NCI-H2107 (cell line): ENCODE data around the gene PACRG.

ENCODE experiments used
- DNase-seq: peaks from one replicate; lab custom pipeline; 2025; lab: John Stamatoyannopoulos, UW

The PACRG gene

DNA sequence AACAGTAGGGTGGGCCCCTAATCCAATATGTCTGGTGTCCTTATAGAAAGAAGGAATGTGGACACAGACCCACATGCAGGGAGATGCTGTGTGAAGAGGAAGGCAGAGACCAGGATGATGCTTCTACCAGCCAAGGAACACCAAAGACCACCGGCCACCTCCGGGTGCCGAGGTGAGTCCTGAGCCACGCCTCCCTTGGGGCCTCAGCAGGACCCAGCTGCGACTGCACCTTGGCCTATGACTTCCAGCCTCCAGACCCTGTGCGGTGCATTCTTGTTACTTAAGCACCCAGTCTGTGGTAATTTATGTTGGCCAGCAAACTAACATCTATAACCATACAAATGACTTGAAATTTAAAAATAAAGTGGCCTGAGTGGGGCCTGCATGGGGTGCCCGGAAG, 607.3 kb downstream of the PACRG start:
- no peak for DNase-seq

DNA sequence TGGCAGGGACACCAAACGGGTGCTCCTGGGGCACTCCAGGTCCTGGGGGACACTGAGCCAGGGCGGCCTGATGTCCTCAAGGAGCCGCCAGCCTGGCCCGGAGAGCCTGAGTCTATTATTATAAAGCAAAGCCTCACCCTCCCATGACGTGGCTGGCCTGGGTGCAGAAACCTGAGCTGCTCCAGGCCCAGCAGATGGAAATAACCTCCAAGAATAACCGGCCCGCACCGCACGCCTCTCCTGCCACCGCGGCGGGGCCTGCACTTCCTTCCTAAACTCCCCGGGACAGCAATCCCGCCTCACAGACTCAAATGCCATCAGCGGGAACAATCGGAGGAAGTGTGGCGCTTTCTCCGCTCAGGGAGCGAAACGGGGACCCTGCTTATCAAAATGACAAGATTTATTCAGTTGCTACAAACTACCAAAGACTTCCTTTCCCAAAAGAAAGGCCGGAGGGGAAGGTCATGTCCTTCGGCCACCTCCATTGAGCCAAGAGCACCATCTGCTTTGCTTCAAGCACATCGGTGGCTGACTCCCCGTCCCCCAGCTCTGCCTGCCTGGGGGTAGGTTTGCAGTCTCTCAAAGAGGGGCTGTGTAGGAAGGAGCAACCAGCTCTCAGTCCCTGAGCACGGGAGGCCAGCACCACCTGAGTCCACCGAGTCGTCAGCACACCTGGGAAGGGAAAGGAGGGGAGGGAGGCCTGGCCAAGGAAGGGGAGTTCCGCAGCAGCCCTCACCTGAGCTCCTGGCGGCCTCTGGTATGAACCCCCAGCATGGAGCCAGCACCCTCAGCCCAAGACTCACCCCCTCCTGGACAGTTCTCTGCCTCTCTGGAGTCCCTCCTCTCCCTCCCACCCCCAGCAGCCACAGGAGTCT, 608.1 kb downstream of the PACRG start:
- no peak for DNase-seq

DNA sequence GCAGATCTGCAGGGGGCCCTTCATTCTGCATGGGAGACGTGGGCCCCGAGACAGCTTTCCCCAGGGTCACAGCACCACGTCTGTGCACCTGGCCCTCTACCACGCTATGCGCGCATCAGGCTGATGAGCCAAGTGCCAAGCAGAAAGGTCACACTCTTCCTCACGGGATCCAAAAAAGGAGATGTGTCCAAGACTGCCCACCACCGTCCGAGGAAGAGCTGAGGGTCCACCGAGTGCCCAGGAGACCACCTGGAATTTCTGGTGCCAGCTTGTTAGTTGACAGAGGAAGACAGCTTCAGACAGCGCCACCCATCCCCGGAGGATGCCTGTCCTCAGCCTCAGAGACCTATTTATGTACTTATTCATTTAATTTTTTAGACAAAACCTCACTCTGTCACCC, 609.2 kb downstream of the PACRG start:
- DNase-seq: no peak

DNA sequence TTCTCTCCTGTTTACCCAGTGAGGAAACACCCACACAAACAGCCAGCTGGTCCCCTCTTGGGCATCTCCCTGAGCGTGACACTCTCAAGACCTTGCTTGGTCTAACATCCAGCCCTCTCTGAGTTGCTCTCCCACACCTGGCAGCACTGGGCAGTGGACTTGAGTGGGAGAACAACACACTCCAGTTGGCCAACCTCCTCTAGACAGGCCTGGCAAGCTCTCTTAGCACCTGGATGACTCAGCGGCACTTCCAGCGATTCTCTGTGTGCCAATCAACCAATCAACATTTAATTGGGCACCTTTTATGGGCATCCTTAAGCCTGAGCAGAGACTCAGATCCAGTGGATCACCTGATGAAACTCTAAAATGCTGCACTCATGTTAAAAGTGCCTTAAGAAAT, 610.2 kb downstream of the PACRG start:
- DNase-seq: no peak

DNA sequence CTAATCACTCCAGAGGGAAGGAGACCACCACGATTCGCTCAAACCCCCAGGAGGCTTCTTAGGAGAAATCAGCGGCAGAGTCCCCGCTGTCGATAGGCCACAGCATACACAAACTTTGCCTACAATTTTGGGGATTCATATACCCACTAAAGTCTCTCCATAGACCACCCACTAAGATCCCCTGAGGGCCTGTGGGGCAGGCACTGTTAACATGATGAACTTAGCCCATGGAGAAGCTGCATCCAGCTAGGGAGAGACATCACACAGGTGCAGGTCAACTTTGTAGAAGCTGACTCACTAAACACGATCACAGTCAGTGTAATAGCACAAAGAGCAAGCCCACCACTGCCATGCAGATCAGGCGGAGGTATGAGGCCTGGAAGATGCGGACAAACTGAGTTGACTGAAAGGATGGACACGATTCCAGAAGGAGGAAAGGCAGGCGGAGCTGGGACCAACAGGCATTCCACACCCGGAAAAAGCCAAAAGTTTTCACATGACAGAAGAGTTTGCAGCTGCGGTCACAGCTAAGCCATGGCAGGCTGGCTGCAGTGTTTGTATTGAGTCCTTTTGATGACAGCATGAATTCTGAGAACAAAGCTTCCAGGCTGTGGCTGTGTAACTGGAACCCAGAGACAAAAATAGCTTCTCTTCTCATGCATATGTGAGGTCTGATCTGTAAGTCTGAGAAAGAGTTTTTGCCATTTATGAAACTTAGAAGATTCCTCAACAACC, 611.1 kb downstream of the PACRG start:
- no peak for DNase-seq

DNA sequence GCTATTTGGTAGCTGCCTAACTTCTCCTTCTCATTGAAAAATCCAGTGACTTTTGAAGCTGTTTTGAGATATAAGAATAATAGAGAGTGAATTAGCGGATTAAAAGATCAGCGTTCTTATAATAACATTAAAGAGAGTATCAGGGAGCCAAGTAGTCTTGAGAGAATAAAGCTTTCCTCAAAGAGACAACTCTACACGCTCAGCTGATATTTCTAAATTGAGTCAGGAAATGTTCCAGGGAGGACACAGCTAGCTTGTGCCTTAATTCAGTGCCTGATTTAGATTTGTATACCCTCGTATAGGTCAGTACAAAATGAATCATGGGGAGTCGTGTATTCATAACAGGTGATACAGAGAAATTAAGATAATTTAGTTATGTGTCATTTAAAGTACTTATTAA, 611.7 kb downstream of the PACRG start:
- DNase-seq: no peak

DNA sequence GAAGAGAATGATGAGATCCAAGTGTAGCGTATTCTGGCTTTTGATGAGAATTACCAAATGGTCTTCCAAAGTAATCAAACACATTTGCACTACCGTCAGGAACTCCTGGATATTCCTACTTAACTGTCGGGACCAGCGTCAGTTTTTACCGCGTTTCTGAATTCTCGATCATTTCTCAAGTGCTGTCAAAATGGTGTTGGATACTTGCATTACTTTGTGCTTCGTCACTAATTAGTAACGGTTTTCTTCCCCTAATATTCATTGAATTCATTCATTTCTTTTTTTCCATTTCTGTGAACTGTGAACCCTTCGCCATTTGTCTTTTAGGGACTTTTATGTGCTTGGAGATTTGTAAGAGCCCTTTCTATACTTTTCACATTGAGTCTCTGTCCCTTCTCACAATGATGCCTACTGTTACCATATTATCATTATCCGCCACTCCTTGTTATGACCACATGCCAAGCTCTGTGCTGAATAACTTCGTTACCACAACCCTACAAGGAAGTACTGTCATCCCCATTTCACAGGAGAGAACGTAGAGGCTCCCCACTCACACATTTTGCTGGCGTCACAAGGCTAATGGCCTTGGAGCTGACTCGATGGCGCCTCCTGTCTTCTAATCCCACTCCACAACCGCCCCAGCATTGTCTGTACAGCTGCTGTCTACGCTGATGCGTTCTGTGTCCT, 612.6 kb downstream of the PACRG start:
- no peak for DNase-seq

DNA sequence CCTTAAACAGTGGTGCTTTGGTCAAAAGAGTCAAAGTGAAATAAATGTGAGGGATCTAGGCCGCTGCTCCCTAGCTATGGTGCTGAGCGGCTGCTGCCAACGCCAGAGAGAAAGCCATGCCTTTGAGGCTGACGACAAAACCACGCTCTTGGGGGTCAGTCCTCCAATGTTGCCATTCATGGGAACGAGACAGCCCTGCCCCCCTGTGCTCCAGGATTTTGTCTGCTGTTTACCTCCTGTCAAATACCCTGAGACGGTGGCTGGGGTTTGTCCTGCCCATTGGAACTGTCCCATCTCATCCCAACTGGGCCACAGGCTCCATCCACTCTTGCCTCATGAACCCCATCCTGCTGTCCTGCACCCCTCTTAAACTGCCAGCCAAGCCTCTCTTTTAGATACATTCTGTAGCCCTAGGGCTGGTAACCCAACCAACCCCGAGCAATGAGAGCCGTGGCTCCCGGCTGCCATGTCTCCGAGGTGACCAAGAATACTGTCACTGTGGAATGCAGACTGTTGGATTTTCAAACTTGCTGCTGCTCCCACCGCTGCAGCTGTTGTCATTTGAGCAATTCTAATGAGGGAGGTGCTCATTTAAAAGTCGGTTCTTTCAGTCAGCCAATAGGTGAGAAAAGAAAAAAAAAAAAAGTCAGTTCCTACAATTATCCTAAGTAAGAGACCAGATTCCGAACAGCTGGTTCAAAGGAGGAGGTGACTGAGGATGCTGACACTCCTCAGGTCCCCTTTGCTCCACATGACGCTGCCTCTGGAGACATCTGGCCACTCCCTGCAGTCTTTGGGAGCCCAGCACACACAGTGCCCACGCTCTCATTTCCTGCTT, 613.7 kb downstream of the PACRG start:
- DNase-seq: no peak

DNA sequence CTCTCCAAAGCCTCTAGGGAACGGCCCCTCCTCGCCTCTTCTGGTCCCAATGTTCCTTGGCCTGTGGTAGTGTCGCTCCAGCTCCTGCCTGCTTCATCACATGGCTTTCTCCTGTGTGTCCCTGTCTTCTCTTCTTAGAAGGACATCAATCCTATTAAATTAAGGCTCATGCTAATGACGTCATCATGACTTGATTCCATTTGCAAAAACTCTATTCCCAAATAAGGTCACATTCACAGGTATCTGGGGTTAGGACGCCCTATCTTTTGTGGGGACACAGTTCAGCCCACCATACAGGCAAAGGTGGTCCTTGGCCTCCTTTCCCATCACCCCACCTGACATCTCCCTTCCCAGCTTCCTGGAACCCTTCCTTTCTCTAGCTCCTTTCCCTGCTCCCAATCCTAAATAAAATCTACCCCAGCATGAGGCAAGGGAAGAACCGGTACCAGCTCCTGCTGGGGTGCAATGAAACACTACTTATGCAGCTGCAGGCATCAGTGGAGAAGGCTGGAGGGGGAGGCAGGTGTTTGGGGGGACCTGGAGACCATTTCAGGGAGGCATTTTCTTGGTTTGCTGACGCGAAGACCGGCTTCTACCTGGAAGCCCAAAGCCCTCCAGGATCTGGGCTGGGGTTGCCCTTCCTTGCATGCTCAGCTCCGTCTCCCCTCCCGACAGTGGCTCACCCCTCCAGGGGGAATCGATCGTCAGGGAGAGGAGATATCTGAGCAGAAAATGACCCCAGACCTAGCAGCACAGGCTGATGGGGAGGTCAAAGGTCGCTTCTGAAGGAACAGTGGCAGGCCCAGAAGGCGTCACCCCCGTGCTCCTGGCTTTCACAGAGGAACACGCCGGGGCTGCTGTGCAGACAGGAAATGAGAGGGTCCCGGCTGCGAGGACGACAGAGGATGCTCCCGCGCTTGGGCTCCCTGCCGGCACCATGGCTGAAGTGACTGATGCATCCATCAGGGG, 615.1 kb downstream of the PACRG start:
- no peak for DNase-seq

DNA sequence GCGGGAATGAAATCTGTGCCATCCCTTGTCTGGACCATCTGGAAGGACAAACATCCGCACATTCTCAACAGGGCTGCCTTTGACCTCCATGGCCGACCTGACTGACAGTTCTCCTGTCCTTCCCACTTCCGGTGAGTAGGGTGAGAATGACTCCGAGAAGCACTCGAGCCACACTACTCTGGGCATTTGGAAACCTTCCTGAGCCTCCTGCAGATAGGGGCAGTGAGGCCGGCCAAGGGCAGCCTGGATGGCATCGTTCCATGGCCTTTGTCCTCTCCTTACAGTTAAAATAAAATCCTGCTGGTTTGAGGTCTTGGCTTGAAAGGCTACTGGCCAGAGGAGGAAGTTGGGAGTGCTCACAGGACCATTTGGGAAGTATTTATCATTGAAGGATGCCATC, 615.8 kb downstream of the PACRG start:
- no peak for DNase-seq

DNA sequence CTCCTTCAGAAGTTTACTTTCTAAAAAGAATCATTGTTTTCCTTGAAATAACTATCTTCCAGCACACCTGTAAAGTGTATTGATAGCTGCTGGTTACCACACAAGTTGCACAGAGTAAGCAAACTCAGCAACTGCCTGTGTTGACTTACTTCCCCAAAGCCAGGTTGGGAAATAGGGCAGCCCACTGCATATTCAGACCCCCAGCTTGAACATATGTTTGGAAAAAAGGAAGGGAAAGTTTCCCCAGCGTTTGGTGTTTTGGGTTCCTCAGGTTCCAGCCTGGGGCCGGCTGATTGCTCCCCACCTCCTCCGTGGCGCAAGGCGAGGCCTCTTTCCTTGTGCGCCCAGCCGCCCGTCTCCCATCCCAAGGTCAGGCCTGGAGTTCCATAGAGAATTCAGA, 616.6 kb downstream of the PACRG start:
- no peak for DNase-seq

DNA sequence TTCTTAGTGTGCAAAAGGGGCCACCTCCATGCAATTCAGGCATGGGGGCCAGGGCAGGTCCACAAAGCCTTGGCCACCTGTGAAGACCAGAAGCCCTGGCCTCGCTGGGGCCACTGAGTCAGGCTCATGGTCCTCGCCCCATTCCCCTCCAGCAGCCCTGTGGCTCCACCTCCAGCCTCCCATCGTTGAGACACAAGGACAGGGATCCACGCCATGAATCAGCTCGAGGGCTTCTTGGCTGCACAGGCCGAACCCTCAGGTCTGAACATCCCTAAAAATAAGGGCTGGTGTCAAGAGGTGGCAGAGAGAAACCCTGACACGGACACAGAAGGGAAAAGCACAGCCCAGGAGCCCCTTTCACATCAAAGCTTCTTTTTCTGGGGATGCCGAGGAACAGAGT, 618.2 kb downstream of the PACRG start:
- DNase-seq: no peak

DNA sequence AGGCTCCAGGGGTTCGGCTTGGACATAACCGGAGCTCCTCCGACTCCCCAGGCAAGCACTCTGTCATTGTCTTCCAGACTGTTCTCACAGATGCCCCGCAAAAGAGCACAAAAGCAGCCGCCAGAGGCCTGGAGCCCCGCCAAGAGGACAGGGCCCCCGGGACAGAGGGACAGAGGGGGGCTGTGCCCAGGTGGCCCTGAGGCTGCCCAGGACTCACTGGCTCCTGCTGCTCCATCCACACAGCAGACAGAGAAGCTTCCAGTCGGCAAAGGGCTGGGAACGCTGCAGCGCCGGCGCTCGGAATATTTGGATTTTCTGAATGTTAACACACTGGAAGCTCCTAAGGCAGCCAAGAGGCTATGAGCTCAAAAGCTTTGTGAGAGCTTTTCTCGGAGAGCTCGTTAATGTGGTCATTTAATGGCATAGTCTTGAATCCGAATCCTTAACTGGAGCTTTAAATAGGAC, 618.8 kb downstream of the PACRG start:
- no peak for DNase-seq

DNA sequence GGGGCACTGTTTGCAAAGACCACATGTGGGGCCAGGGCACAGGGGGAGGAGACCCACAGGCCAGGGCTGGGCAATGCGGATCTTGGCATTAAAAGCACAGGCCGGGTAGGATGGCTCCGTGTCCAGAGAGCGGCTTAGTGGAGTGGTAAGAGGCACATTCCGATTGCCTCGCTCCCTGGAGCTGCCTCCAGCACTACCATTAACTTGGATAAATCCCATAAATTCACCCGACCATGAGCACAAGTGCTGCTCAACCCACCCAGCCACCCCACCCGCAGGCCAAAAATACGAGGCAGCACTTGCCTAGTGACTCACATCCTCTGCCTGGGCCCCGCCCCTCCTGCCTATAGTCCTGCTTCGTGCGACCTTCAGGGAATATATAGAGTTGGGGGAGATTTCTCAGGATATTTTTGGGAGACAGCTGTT, 619.3 kb downstream of the PACRG start:
- DNase-seq: no peak

DNA sequence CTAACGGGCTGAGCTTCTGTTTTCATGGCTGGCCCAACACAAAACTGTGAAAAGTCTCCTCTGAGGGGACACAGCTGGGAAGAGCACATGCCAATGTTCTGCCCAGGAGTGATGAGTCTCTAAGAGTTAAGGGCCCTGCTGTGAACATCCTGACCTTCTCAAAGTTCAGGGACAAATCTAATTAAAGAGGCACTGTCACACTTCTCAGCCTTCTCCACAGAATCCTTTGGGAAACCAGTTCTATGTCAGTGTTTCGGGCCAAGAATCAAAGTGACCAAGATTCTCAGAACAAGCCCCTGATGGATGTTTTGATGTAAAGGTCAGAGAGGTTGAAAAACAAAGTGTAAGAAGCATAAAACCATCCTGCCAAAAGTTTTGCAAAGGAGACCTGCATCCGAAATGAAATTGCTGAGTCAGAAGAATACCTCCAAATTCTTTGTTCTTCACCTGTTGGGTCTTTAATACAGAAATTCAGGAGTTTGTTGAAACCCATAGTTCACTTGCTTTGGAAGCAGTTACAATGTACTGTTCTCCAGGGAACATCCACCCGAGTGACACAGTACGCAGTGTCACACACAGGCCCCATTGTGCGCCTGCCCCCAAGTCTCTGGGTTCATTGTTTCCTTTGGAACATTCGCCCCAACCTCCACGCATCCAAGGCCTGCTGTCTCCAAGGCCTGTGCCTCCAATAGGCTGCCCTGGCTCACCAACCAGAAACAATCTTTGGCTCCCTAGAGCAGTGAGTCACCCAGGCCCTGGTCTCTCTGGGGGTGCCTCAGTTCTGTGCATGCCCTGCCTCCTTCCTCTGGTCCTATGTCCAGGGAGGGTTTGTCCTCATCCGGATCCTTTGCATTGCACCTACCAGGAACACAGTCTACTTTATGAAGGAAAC, 621.3 kb downstream of the PACRG start:
- DNase-seq: no peak

DNA sequence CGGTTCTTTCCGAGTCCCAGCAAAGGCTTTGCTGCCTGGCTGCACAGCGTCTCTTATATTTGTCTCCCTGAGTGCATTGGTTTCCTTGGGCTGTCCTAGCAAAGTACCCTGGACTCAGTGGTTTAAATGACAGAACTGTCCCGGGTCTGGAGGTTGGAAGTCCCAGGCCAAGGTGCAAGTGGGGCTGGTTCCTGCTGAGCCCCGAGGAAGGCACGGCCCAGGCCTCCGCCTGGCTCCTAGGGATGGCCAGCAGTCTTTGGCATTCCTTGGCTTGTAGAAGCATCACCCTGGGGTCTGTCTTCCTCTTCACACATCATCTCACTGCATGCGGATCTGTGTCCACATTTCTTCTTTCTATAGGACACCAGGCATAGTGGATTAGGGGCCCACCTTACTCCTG, 621.9 kb downstream of the PACRG start:
- DNase-seq: no peak

DNA sequence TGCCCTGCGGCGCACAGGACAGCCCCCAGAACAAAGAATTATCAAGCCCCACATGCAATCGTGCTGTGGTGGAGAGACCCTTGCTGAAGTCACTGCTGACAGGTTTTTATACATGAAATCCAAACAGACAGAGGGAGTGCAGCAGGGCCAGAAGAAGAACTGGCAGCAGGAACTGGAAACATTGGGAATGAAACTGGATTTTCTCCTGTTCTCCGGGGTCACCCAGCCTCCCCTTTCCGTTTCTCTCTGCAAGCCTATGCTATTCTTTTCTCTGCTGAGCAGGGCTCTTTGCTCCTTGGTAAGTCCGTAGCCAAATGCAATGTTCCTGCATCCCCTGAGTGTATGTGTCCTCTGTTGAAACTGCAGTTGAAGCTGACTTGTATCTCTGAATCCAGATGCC, 623.2 kb downstream of the PACRG start:
- DNase-seq: no peak

DNA sequence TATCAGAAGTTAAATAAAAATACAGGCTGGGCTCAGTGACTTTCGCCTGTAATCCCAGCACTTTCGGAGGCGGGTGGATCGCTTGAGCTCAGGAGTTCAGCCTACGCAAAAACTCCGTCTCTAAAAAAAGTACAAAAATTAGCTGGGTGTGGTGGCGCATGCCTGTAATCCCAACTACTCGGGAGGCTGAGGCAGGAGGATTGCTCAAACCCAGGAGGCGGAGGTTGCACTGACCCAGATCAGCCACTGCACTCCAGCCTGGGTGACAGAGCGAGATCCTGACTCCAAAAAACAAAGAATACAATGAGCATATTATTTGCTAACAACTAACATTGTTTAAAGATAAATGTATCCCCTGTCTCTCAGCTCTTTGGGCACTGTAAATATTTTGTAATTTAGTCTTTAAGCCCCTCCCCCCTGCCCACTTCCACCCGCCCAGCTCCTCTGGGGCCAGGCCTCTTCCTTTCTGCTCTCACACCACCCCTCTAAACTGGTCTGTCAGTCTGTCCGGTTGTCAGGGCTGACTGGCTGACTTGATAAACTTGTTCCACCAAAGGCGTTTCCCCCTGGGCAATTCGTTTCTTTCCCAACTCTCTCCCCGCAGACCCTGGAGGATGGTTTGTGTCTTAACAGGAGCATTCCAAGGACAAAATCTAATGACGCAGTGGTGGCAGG, 624.4 kb downstream of the PACRG start:
- DNase-seq: no peak

DNA sequence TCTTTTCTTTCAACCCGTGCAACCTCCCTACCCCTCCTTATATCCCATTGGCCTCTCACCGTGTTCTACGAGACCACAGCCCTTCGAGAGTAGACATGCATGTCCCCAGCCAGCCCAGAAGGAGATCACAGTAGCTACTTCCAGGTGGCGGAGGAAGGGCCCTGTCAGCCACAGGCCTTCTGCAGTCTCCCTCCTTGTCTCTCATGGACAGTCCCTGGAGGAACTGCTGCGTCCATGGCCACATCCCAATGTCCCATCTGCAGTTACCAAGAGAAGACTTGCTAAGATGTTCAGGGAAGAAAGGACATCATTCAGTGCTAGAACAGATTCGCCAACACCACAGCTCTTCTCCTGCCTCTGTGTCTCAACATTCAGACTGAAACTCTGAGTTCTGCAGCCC, 625.2 kb downstream of the PACRG start:
- no peak for DNase-seq
